SH-SY5Y (cell line): ENCODE measurements around the gene TRNT1.

Experiments
- GATA2 ChIP-seq: IDR thresholded peaks from 2 replicates; pipeline ENCODE4 v1.6.1; 2011; ENCODE audit warnings: mild to moderate bottlenecking, low read depth, low read length
- GATA3 ChIP-seq: IDR thresholded peaks from 2 replicates; pipeline ENCODE4 v1.6.1; 2011; ENCODE audit warnings: low read depth, mild to moderate bottlenecking, low read length, moderate library complexity

- TF ChIP-seq GATA2 (peak; percentile 20; the same call in 1 of the 2 replicates), GATA3 (no peak)
These were observed at the start of gene TRNT1 for GRCh38 chr3:3126477-3127431.
